Naive thymus-derived CD4-positive, alpha-beta T cell (primary cell): ENCODE measurements around the gene SMYD3. TPM values are rescaled to one million over a fixed set of nuclear protein-coding genes. Genes with fewer than 3 reads are reported as not detected.

Experiments used
- ATAC-seq: fragments of 150-1000 bp; cut with Tn5 transposase; 2 replicates; pipeline ENCODE4 v1.10.0; 2021; ENCODE audit warnings: mild to moderate bottlenecking, moderate library complexity
- CTCF ChIA-PET: fragments of 350-600 bp; sonication (Branson Sonifier 250); formaldehyde crosslinking; loops from one replicate; lab custom pipeline; 2021; ENCODE audit warnings: antibody characterized with exemption; lab: Charles Lee
- POLR2A ChIA-PET: fragments of 350-600 bp; sonication (Branson Sonifier 250); formaldehyde crosslinking; loops from one replicate; lab custom pipeline; 2021; ENCODE audit warnings: antibody characterized with exemption, inconsistent platforms; lab: Charles Lee
- DNase-seq, 9 donors: peaks; one replicate each; pipeline versions ENCODE4 v3.0.0 to v3.0.0-alpha.2; 2020 to 2022; ENCODE audit warnings: mixed read lengths in 1 of 9
- H3K27ac ChIP-seq: one replicate; pipeline ENCODE4 v1.7.0; 2013; ENCODE audit warnings: mild to moderate bottlenecking, low read depth, low read length, moderate library complexity
- H3K27me3 ChIP-seq, 2 donors: one replicate each; pipeline ENCODE4 v1.7.0; 2013; ENCODE audit warnings: low read length in 2 of 2, mild to moderate bottlenecking in 2 of 2, moderate library complexity in 2 of 2; ENCODE audit not compliant: control insufficient read depth in 2 of 2, insufficient read depth in 2 of 2
- H3K36me3 ChIP-seq, 3 experiments: 1 replicate in 2 of 3; 2 replicates in 1 of 3; pipeline ENCODE4 v1.7.0; 2013; ENCODE audit warnings: low read length in 3 of 3, mild to moderate bottlenecking in 3 of 3, moderate library complexity in 1 of 3; ENCODE audit not compliant: insufficient read depth in 3 of 3, control insufficient read depth in 2 of 3
- H3K4me1 ChIP-seq, 2 donors: one replicate each; pipeline ENCODE4 v1.7.0; 2013; ENCODE audit warnings: low read length in 2 of 2, mild to moderate bottlenecking in 2 of 2, moderate library complexity in 1 of 2; ENCODE audit not compliant: control insufficient read depth in 2 of 2, insufficient read depth in 2 of 2
- H3K4me3 ChIP-seq: 2 replicates; pipeline ENCODE4 v1.7.0; 2013; ENCODE audit warnings: mild to moderate bottlenecking, low read length
- H3K9me3 ChIP-seq, 3 experiments: 1 replicate in 2 of 3; 2 replicates in 1 of 3; pipeline ENCODE4 v1.7.0; 2013; ENCODE audit warnings: low read length in 3 of 3; ENCODE audit not compliant: control insufficient read depth in 2 of 3
- H3K27ac Mint-ChIP-seq, 9 donors: one replicate each; pipeline ENCODE4 v1.8.0; 2020 to 2022; ENCODE audit warnings: mixed read lengths in 9 of 9, mild to moderate bottlenecking in 8 of 9, moderate library complexity in 5 of 9, inconsistent platforms in 2 of 9
- H3K27me3 Mint-ChIP-seq, 5 donors: one replicate each; pipeline ENCODE4 v1.8.0; 2021 to 2022; ENCODE audit warnings: mixed read lengths in 5 of 5, mild to moderate bottlenecking in 1 of 5
- H3K36me3 Mint-ChIP-seq, 5 donors: one replicate each; pipeline ENCODE4 v1.8.0; 2020 to 2022; ENCODE audit warnings: mixed read lengths in 5 of 5, mild to moderate bottlenecking in 3 of 5, inconsistent platforms in 1 of 5
- H3K4me1 Mint-ChIP-seq, 7 donors: one replicate each; pipeline ENCODE4 v1.8.0; 2020 to 2022; ENCODE audit warnings: mixed read lengths in 7 of 7, mild to moderate bottlenecking in 3 of 7, inconsistent platforms in 1 of 7
- H3K4me3 Mint-ChIP-seq, 10 donors: one replicate each; pipeline ENCODE4 v1.8.0; 2020 to 2022; ENCODE audit warnings: mild to moderate bottlenecking in 10 of 10, mixed read lengths in 10 of 10, moderate library complexity in 6 of 10, inconsistent platforms in 2 of 10
- H3K9me3 Mint-ChIP-seq, 11 donors: one replicate each; pipeline ENCODE4 v1.8.0; 2020 to 2022; ENCODE audit warnings: mixed read lengths in 11 of 11, mild to moderate bottlenecking in 4 of 11, inconsistent platforms in 1 of 11, moderate library complexity in 1 of 11
- intact Hi-C, 2 donors: fragments of 100-400 bp; cut with micrococcal nuclease; formaldehyde crosslinking; loops; one replicate each; pipeline ENCODE4 v1.15.1; 2023
- polyA plus RNA-seq, 2 donors: library from polyadenylated mRNA; unstranded; fragments of 300-500 nt; fragmentation: Illumina TruSeq; gene quantifications; one replicate each; pipeline ENCODE4 v1.2.3, GENCODE V29; 2021
- total RNA-seq, 6 experiments: library from RNA in 5 of 6; stranded (reverse) in 5 of 6; gene quantifications; 1 replicate in 5 of 6; 2 replicates in 1 of 6; pipeline ENCODE4 v1.2.3 and lab custom pipeline; 2021 to 2026

Gene SMYD3
- total and polyA plus RNA-seq, 7 experiments from 2014 or later = 19.5 to 28.6 (median 24.4) TPM

- Mint-ChIP-seq H3K4me3 (no peak overlapping the region), H3K27ac (no peak overlapping the region), H3K9me3 (peaks cover 0 to 15% (median 0%) of the 10 kb centered on the region in 11 donors), H3K27me3 (no peaks in the 10 kb centered on the region), H3K36me3 (peaks cover 0 to 86% (median 70%) of the 10 kb centered on the region in 5 donors), H3K4me1 (peaks cover 0 to 5% (median 0%) of the 10 kb centered on the region in 7 donors)
- CTCF ChIA-PET = interaction anchor here (1.1 kb wide), 1 partner anchor 145 kb away, joined by 3 read pairs; no protein-coding TSS in a partner anchor
- Histone ChIP-seq H3K27ac (no peak overlapping the region), H3K4me1 (no peaks in the 10 kb centered on the region), H3K27me3 (no peaks in the 10 kb centered on the region), H3K36me3 (peaks cover 0 to 16% (median 0%) of the 10 kb centered on the region in 3 experiments), H3K9me3 (no peaks in the 10 kb centered on the region), H3K4me3 (no peak overlapping the region)
- ATAC-seq = no peak
- intact Hi-C loops = loop anchor here in 1 of 2 donors (1.0 kb wide), 1 partner anchor 144 kb away; no protein-coding TSS in a partner anchor
- DNase-seq = no peak
- POLR2A ChIA-PET = no interaction called here
These were observed 648.2 kb downstream of the SMYD3 start for GRCh38 chr1:245858722-245859492.

- Mint-ChIP-seq H3K36me3 (peaks cover 0 to 85% (median 70%) of the 10 kb centered on the region in 5 donors), H3K4me3 (no peak overlapping the region), H3K4me1 (peaks cover 0 to 5% (median 0%) of the 10 kb centered on the region in 7 donors), H3K9me3 (peaks cover 0 to 18% (median 0%) of the 10 kb centered on the region in 11 donors), H3K27me3 (no peaks in the 10 kb centered on the region), H3K27ac (no peak overlapping the region)
- POLR2A ChIA-PET = no interaction called here
- peaks cover 0 to 20% (median 0%) of the 10 kb centered on the region in 3 experiments for H3K36me3 ChIP-seq
- no peaks in the 10 kb centered on the region for H3K27me3 ChIP-seq
- intact Hi-C loops = no loop called here
- no peak overlapping the region for H3K4me3 ChIP-seq
- H3K27ac ChIP-seq = no peak overlapping the region
- no peak for ATAC-seq
- no peak for DNase-seq
- no peaks in the 10 kb centered on the region for H3K4me1 ChIP-seq
- CTCF ChIA-PET = interaction anchor here (1.1 kb wide), 1 partner anchor 146 kb away, joined by 3 read pairs; no protein-coding TSS in a partner anchor
- H3K9me3 ChIP-seq = no peaks in the 10 kb centered on the region
These were observed 648.9 kb downstream of the SMYD3 start for GRCh38 chr1:245858022-245858721.

- H3K36me3 Mint-ChIP-seq = peaks cover 0 to 85% (median 68%) of the 10 kb centered on the region in 5 donors
- Histone ChIP-seq H3K27ac (no peak overlapping the region), H3K36me3 (peaks cover 0 to 23% (median 0%) of the 10 kb centered on the region in 3 experiments), H3K4me3 (no peak overlapping the region), H3K27me3 (no peaks in the 10 kb centered on the region), H3K9me3 (no peaks in the 10 kb centered on the region), H3K4me1 (no peaks in the 10 kb centered on the region)
- DNase-seq (no peak), ATAC-seq (no peak)
- no peaks in the 10 kb centered on the region for H3K27me3 Mint-ChIP-seq
- POLR2A ChIA-PET = no interaction called here
- H3K4me1 Mint-ChIP-seq = peaks cover 0 to 5% (median 0%) of the 10 kb centered on the region in 7 donors
- CTCF ChIA-PET = no interaction called here
- peak overlapping the region in 1 of 9 donors; percentile 35 for H3K27ac Mint-ChIP-seq
- intact Hi-C loops = no loop called here
- no peak overlapping the region for H3K4me3 Mint-ChIP-seq
- peaks cover 0 to 18% (median 0%) of the 10 kb centered on the region in 11 donors for H3K9me3 Mint-ChIP-seq
These were observed 650.0 kb downstream of the SMYD3 start for GRCh38 chr1:245856944-245857531.

DNA sequence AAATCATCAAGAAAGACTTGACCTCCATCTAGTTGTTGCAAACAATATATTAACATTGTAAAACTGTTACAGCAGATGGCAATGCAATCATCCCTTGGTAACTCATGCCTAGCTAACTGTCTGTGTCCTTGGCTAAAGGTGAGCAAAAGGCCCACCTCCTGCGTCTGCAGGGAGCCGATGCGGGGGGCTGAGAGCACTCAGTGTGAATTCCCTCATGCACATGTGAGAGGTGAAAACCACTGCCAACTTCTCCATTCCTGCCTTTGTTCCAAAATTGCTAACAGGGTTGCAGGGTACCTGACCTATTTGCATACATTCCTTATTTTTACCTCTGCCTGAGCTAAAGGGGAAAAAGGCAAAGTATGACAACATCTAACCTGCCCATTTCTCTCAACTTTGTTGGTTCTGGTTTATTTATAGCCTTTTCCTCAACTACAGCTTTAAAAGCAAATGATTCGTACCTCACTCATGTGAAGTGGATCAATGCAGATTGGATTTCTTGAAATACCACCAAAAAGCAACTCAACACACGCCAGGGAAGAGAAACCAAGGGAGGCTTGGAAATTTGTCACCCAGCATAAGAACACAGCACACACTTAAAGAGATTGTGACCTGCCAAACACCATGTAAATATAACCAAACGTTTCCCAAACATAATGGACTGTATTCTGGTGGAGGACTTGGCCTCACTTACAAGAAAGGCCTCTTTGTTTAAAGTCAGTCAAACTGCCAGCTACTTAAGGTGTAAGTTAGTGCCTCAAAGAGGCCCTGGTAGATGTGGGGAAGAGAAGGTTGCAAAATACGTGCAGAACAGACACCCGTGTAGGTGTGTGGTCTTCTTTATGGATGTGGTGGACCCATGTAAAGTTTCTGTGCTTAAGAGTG, 651.0 kb downstream of the SMYD3 start:
- Histone ChIP-seq H3K36me3 (peaks cover 0 to 23% (median 0%) of the 10 kb centered on the region in 3 experiments), H3K4me3 (no peak overlapping the region), H3K9me3 (no peaks in the 10 kb centered on the region), H3K27ac (no peak overlapping the region), H3K4me1 (no peaks in the 10 kb centered on the region), H3K27me3 (no peaks in the 10 kb centered on the region)
- Mint-ChIP-seq H3K9me3 (peaks cover 0 to 18% (median 0%) of the 10 kb centered on the region in 11 donors), H3K4me1 (peaks cover 0 to 5% (median 0%) of the 10 kb centered on the region in 7 donors), H3K36me3 (peaks cover 0 to 84% (median 66%) of the 10 kb centered on the region in 5 donors), H3K27ac (no peak overlapping the region), H3K27me3 (no peaks in the 10 kb centered on the region), H3K4me3 (no peak overlapping the region)
- ChIA-PET CTCF (no interaction called here), POLR2A (no interaction called here)
- ATAC-seq (no peak), DNase-seq (no peak)
- intact Hi-C loops = no loop called here

- DNase-seq = no peak
- intact Hi-C loops = no loop called here
- Histone ChIP-seq H3K4me1 (no peaks in the 10 kb centered on the region), H3K27ac (no peak overlapping the region), H3K27me3 (no peaks in the 10 kb centered on the region), H3K36me3 (peaks cover 0 to 22% (median 0%) of the 10 kb centered on the region in 3 experiments), H3K9me3 (no peaks in the 10 kb centered on the region), H3K4me3 (no peak overlapping the region)
- H3K27ac Mint-ChIP-seq = no peak overlapping the region
- peaks cover 0 to 84% (median 64%) of the 10 kb centered on the region in 5 donors for H3K36me3 Mint-ChIP-seq
- POLR2A ChIA-PET = no interaction called here
- peak overlapping the region in 1 of 10 donors; percentile 21 for H3K4me3 Mint-ChIP-seq
- ATAC-seq = no peak
- CTCF ChIA-PET = no interaction called here
- H3K4me1 Mint-ChIP-seq = peaks cover 0 to 2% (median 0%) of the 10 kb centered on the region in 7 donors
- no peaks in the 10 kb centered on the region for H3K27me3 Mint-ChIP-seq
- H3K9me3 Mint-ChIP-seq = peaks cover 0 to 18% (median 0%) of the 10 kb centered on the region in 11 donors
These were observed 653.8 kb downstream of the SMYD3 start for GRCh38 chr1:245853291-245853690.

DNA sequence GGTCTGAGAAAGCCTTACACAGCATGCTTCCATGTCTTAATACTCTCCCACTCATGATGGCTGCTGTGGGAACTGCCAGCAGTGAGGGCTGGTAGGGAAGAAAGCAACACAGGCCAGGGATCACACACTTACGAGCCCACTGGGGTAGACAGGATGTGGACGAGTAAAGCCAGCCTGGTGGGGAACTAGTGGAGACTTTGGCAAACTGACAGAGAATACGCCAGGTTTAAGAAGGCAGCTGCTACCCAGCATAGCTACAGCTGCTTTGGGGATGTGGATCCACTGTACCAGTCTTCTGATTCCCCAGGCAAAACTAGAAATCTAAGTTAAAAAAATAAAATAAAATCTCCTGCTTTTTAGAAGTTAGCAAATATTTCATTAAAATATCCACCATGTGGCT, 664.0 kb downstream of the SMYD3 start:
- Mint-ChIP-seq H3K36me3 (peaks cover 0 to 35% (median 21%) of the 10 kb centered on the region in 5 donors), H3K27ac (no peak overlapping the region), H3K27me3 (no peaks in the 10 kb centered on the region), H3K4me1 (no peaks in the 10 kb centered on the region), H3K4me3 (no peak overlapping the region), H3K9me3 (no peaks in the 10 kb centered on the region)
- no peak for DNase-seq
- no peaks in the 10 kb centered on the region for H3K36me3 ChIP-seq
- ChIA-PET POLR2A (no interaction called here), CTCF (no interaction called here)
- H3K4me1 ChIP-seq = no peaks in the 10 kb centered on the region
- intact Hi-C loops = no loop called here
- no peak for ATAC-seq
- no peaks in the 10 kb centered on the region for H3K27me3 ChIP-seq
- no peak overlapping the region for H3K4me3 ChIP-seq
- H3K9me3 ChIP-seq = no peaks in the 10 kb centered on the region
- no peak overlapping the region for H3K27ac ChIP-seq
